CD14-positive monocyte (primary cell): ENCODE measurements around the gene MEG3. TPM values are rescaled to one million over a fixed set of nuclear protein-coding genes. Genes with fewer than 3 reads are reported as not detected.
A peak's percentile ranks its signal among the peaks of the same experiment; 100 is the strongest.

Experiments
- DNase-seq, 3 donors: peaks; one replicate each; pipeline ENCODE4 v3.0.0-alpha.2; 2011 to 2022
- H2AFZ ChIP-seq: 2 replicates; pipeline ENCODE4 v1.6.0; 2012; ENCODE audit warnings: mild to moderate bottlenecking, low read depth, low read length, inconsistent platforms; ENCODE audit not compliant: insufficient read depth, poor library complexity, severe bottlenecking
- H3K27ac ChIP-seq, 2 donors: 1 replicate in 1 of 2; 2 replicates in 1 of 2; pipeline ENCODE4 v1.5.1; 2012 to 2013; ENCODE audit warnings: low read length in 2 of 2, control low read depth in 1 of 2, inconsistent platforms in 1 of 2, low read depth in 1 of 2, mild to moderate bottlenecking in 1 of 2
- H3K27me3 ChIP-seq, 2 donors: one replicate each; pipeline versions ENCODE4 v1.6.0 to v1.6.1; 2011 to 2013; ENCODE audit warnings: low read length in 2 of 2; ENCODE audit not compliant: control insufficient read depth in 2 of 2, insufficient read depth in 2 of 2
- H3K36me3 ChIP-seq, 2 donors: replicated peaks in 1 of 2; 1 replicate in 1 of 2; 2 replicates in 1 of 2; pipeline versions ENCODE4 v1.5.1 to v1.6.1; 2012 to 2013; ENCODE audit warnings: low read length in 2 of 2, control low read depth in 1 of 2, inconsistent platforms in 1 of 2, mild to moderate bottlenecking in 1 of 2; ENCODE audit not compliant: insufficient read depth in 2 of 2, control insufficient read depth in 1 of 2
- H3K4me1 ChIP-seq, 2 donors: 1 replicate in 1 of 2; 2 replicates in 1 of 2; pipeline versions ENCODE4 v1.5.1 to v1.6.1; 2012 to 2013; ENCODE audit warnings: low read length in 2 of 2, control low read depth in 1 of 2, inconsistent platforms in 1 of 2, mild to moderate bottlenecking in 1 of 2, moderate library complexity in 1 of 2; ENCODE audit not compliant: insufficient read depth in 2 of 2, control insufficient read depth in 1 of 2
- H3K4me2 ChIP-seq: replicated peaks from 2 replicates; pipeline ENCODE3; 2012; ENCODE audit warnings: low read length, moderate library complexity, mild to moderate bottlenecking; ENCODE audit not compliant: poor library complexity, severe bottlenecking; ENCODE audit errors: extremely low read depth
- H3K4me3 ChIP-seq, 3 experiments: fragments of 200-600 bp in 1 of 3; sonication (generic) in 1 of 3; replicated peaks in 1 of 3; 1 replicate in 2 of 3; 2 replicates in 1 of 3; pipeline ENCODE4 v1.5.1; 2011 to 2013; ENCODE audit warnings: low read length in 3 of 3, mild to moderate bottlenecking in 3 of 3, control low read depth in 2 of 3, low read depth in 2 of 3, inconsistent platforms in 1 of 3, moderate library complexity in 1 of 3
- H3K79me2 ChIP-seq: 2 replicates; pipeline ENCODE4 v1.6.0; 2012; ENCODE audit warnings: mild to moderate bottlenecking, control low read depth, inconsistent platforms, low read length, moderate library complexity; ENCODE audit not compliant: insufficient read depth
- H3K9ac ChIP-seq: 2 replicates; pipeline ENCODE4 v1.6.0; 2017; ENCODE audit warnings: low read length, mild to moderate bottlenecking; ENCODE audit not compliant: insufficient read depth, poor library complexity, severe bottlenecking
- H3K9me3 ChIP-seq, 2 donors: replicated peaks in 1 of 2; 1 replicate in 1 of 2; 2 replicates in 1 of 2; pipeline versions ENCODE4 v1.5.1 to v1.6.1; 2012 to 2013; ENCODE audit warnings: low read length in 2 of 2, control low read depth in 1 of 2; ENCODE audit not compliant: control insufficient read depth in 1 of 2, insufficient read depth in 1 of 2
- H4K20me1 ChIP-seq: 2 replicates; pipeline ENCODE4 v1.6.0; 2012; ENCODE audit warnings: mild to moderate bottlenecking, low read length, control low read depth, moderate library complexity; ENCODE audit not compliant: insufficient read depth
- H3K27ac Mint-ChIP-seq, 7 donors: one replicate each; pipeline ENCODE4 v1.8.0; 2020; ENCODE audit warnings: mild to moderate bottlenecking in 7 of 7, mixed read lengths in 7 of 7, moderate library complexity in 6 of 7, inconsistent platforms in 2 of 7
- H3K27me3 Mint-ChIP-seq, 3 donors: one replicate each; pipeline ENCODE4 v1.8.0; 2021 to 2022; ENCODE audit warnings: low read depth in 3 of 3, mild to moderate bottlenecking in 3 of 3, mixed read lengths in 3 of 3, moderate library complexity in 3 of 3, inconsistent platforms in 1 of 3
- H3K36me3 Mint-ChIP-seq, 2 donors: one replicate each; pipeline ENCODE4 v1.8.0; 2020; ENCODE audit warnings: mixed read lengths in 2 of 2, inconsistent platforms in 1 of 2, mild to moderate bottlenecking in 1 of 2
- H3K4me1 Mint-ChIP-seq: one replicate; pipeline ENCODE4 v1.8.0; 2020; ENCODE audit warnings: mild to moderate bottlenecking, mixed read lengths
- H3K4me3 Mint-ChIP-seq, 2 donors: one replicate each; pipeline ENCODE4 v1.8.0; 2020; ENCODE audit warnings: mild to moderate bottlenecking in 2 of 2, mixed read lengths in 2 of 2, moderate library complexity in 1 of 2
- H3K9me3 Mint-ChIP-seq, 7 donors: one replicate each; pipeline ENCODE4 v1.8.0; 2020 to 2022; ENCODE audit warnings: mixed read lengths in 7 of 7, mild to moderate bottlenecking in 6 of 7, moderate library complexity in 6 of 7, inconsistent platforms in 2 of 7
- CTCF ChIP-seq: fragments of 200-600 bp; IDR thresholded peaks from one replicate; pipeline ENCODE4 v1.8.0; 2022; ENCODE audit warnings: antibody characterized with exemption, mild to moderate bottlenecking
- WGBS: methylation state at CpG from one replicate; pipeline ENCODE4 v1.1.5; 2013; ENCODE audit warnings: missing lambda C conversion rate; ENCODE audit not compliant: insufficient coverage; 5-methylcytosine and 5-hydroxymethylcytosine counted together
- intact Hi-C, 2 donors: fragments of 100-400 bp; cut with micrococcal nuclease; formaldehyde crosslinking; loops; one replicate each; pipeline versions ENCODE4 v1.15.0 to v1.15.1; 2023
- polyA plus RNA-seq, 3 donors: library from polyadenylated mRNA; depleted of rRNA in 1 of 3; unstranded in 2 of 3; stranded (reverse) in 1 of 3; fragments of 300-500 nt in 2 of 3; fragments of >200 nt in 1 of 3; fragmentation: Illumina TruSeq in 2 of 3; gene quantifications; 1 replicate in 2 of 3; 2 replicates in 1 of 3; pipeline ENCODE4 v1.2.3, GENCODE V29; 2012 to 2021

Gene MEG3
- polyA plus RNA-seq, 3 donors: 1.7 TPM; not detected in 2

- Histone ChIP-seq H3K36me3 (no peaks in the 10 kb centered on the region), H3K79me2 (no peaks in the 10 kb centered on the region), H3K9me3 (no peaks in the 10 kb centered on the region), H3K4me3 (no peak overlapping the region), H2AFZ (no peak overlapping the region), H3K27me3 (peaks cover 11 to 40% of the 10 kb centered on the region in 2 donors), H3K27ac (no peak overlapping the region), H3K9ac (no peak overlapping the region), H3K4me1 (no peaks in the 10 kb centered on the region), H3K4me2 (no peak overlapping the region), H4K20me1 (no peaks in the 10 kb centered on the region)
- Mint-ChIP-seq H3K27ac (no peak overlapping the region), H3K27me3 (peaks cover 40 to 67% (median 41%) of the 10 kb centered on the region in 3 donors), H3K36me3 (no peaks in the 10 kb centered on the region), H3K9me3 (peaks cover 0 to 11% (median 4%) of the 10 kb centered on the region in 7 donors), H3K4me3 (peak overlapping the region in 1 of 2 donors; percentile 78), H3K4me1 (peaks cover 4% of the 10 kb centered on the region)
- no peak for TF ChIP-seq CTCF
- 66% methylated on average over 12 of the region's 21 CpGs for WGBS
- intact Hi-C loops: no loop called here
- DNase-seq: no peak
Measured at GRCh38 chr14:100898935-100899883, 73.3 kb downstream of the MEG3 start.

- Histone ChIP-seq H3K79me2 (no peaks in the 10 kb centered on the region), H2AFZ (no peak overlapping the region), H4K20me1 (no peaks in the 10 kb centered on the region), H3K36me3 (no peaks in the 10 kb centered on the region), H3K4me1 (no peaks in the 10 kb centered on the region), H3K27me3 (peaks cover 11 to 48% of the 10 kb centered on the region in 2 donors), H3K4me2 (no peak overlapping the region), H3K9ac (no peak overlapping the region), H3K4me3 (no peak overlapping the region), H3K27ac (no peak overlapping the region), H3K9me3 (no peaks in the 10 kb centered on the region)
- intact Hi-C loops: no loop called here
- Mint-ChIP-seq H3K4me1 (peaks cover 4% of the 10 kb centered on the region), H3K27ac (no peak overlapping the region), H3K36me3 (no peaks in the 10 kb centered on the region), H3K4me3 (peak overlapping the region in 1 of 2 donors; percentile 78), H3K27me3 (peaks cover 47 to 76% (median 50%) of the 10 kb centered on the region in 3 donors), H3K9me3 (peaks cover 0 to 11% (median 4%) of the 10 kb centered on the region in 7 donors)
- DNase-seq: no peak
- no peak for TF ChIP-seq CTCF
- WGBS: 0% methylated on average over 7 of the region's 19 CpGs
Measured at GRCh38 chr14:100899884-100900771, 74.2 kb downstream of the MEG3 start.
